Activated T-cell treated with anti-CD3 and anti-CD28 coated beads for 48 hours (primary cell): ENCODE data around the gene DRD3.

Experiments used
- DNase-seq: peaks from one replicate; pipeline ENCODE4 v3.0.0-alpha.2; 2020; ENCODE audit warnings: low read depth

The DRD3 gene

GRCh38 chr3:114179575-114179974 lies 723 bp upstream of the DRD3 start:
- DNase-seq: no peak

- DNase-seq: no peak
Measured at GRCh38 chr3:114176890-114177289, 2.0 kb downstream of the DRD3 start.

DNA sequence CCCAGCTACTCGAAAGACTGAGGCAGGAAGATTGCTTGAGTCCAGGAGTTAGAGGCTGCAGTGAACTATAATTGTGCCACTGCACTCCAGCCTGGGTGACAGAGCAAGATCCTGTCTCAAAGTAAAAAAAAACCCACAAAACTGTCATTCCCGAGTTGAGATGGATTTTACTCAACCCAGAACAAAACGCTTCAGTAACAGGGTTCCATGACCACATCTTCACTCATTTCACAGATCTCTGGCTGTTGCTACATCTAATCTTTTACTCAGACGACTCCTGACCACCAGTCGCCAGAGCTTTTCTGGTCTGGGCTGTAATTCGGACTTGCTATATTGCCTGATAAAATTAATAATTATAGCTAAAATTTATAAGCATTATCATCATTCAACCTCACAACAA lies 2.4 kb downstream of the DRD3 start:
- no peak for DNase-seq

- DNase-seq: no peak
Measured at GRCh38 chr3:114175204-114175987, 3.5 kb downstream of the DRD3 start.

DNA sequence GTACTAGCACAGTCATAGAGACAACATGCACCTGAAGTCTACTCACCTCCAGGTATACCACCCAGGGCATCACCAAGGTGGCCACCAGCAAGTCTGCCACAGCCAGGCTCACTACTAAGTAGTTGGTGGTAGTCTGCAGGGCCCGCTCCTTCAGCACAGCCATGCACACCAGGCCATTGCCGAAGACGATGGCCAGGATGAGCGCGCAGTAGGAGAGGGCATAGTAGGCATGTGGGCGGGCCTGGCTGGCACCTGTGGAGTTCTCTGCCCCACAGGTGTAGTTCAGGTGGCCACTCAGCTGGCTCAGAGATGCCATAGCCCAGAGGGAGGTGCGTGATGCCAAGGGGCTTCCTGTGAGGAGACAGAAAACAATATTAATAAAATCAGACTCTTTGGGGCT lies 7.2 kb downstream of the DRD3 start:
- DNase-seq: no peak

- no peak for DNase-seq
Measured at GRCh38 chr3:114168150-114168549, 10.7 kb downstream of the DRD3 start.

DNA sequence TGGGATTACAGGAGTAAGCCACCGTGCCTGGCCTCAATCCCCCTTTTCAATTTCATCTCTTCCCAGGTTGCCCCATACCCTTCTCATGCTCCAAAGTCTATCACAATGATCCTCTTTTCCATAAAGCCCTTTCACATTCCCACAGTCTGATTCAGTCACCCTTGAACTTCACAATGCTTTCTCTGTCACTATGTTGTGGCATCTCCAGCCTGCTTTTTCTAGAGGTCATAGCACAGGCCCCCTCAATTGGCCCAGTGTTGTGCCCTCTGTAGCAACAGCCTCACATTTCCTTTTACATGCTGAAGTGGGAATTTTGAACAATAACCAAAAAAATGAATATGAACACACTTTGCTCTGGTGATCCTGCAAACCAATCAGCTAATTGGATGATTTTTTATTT lies 21.5 kb downstream of the DRD3 start:
- no peak for DNase-seq

DNA sequence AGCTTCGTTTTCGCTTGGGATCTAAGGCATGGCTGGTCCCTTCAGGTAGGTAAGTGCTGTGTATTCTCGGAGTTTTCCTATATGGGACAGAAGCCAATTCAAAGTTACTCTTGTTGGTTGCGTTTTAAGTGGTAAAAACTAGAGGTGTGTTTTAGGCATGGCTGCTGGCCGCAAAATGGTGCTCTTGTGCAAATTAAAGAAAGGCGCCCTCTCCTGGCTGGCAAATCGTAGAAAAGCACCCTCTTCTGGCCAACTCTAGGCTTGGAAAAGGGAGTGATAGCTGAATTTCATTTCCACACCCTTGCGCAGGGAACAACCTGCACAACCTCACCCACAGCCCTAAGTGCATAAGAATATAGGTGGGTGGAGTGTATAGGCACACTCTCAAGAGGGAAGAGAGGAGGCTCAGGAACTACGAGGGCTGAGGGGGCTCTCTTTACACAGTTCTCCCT lies 23.5 kb downstream of the DRD3 start:
- DNase-seq: peak; percentile 3

- no peak for DNase-seq
Measured at GRCh38 chr3:114154321-114154821, 24.5 kb downstream of the DRD3 start.

GRCh38 chr3:114152519-114153151 lies 26.2 kb downstream of the DRD3 start:
- DNase-seq: peak; percentile 76

DNA sequence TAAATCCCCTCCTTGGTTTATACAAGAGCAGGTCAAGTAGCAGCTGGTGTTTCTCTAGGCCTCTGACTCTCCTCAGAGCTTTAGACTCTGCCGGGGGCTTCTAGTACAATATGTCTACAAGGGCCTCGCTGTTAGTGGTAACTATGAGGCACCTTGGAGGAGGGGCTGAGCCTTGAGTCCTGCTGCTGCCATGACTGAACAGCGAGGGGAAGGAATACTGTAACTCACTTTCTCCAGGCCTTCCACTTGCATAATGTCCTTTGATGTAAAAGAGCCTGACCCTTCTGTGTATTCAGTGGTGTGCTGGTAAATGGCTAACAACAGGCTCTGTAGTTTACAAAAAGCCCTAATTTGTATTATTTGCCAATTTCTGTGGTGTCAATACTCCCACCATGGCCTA lies 27.8 kb downstream of the DRD3 start:
- no peak for DNase-seq

GRCh38 chr3:114147251-114147650 lies 31.6 kb downstream of the DRD3 start:
- DNase-seq: no peak

GRCh38 chr3:114144909-114145688 lies 33.8 kb downstream of the DRD3 start:
- DNase-seq: peak; percentile 42

DNA sequence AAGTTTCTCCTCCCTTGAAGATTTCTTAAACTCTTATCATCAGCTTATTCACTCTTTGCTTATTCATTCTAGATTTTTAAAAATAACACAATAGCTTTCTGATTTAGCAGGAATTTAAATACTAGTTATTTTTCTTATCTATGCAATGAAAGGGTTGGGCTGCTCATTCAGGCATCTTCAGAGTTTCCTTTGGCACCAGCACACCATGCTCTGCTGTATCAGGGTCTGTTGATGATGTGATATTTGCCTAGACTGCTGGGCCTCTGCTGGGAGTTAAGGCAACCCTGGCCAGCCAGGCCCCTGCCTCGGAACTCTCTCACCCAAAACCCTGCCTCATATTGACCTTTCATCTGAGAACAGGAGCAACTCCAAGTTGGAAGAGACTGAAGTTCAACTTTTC lies 35.0 kb downstream of the DRD3 start:
- DNase-seq: no peak

- DNase-seq: no peak
Measured at GRCh38 chr3:114139836-114140235, 39.0 kb downstream of the DRD3 start.

DNA sequence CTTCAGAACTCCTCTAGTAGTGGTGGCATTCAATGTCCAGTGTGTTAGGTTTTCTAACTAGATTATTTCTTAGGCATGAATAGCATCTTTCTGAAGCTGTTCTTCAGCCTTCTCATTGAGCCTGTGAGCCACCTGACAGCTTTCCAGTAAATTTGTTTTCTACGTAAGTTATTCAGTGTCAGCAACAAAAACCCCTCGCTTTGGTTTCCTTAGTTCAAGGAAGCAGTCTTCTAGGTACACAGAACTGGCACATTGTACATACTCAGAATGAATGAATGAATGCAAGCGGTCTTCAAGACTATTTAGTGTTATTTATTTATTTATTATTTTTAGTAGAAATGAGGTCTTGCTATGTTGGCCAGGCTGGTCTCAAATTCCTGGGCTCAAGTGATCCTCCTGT lies 44.9 kb downstream of the DRD3 start:
- no peak for DNase-seq

GRCh38 chr3:114132500-114132899 lies 46.4 kb downstream of the DRD3 start:
- DNase-seq: no peak

DNA sequence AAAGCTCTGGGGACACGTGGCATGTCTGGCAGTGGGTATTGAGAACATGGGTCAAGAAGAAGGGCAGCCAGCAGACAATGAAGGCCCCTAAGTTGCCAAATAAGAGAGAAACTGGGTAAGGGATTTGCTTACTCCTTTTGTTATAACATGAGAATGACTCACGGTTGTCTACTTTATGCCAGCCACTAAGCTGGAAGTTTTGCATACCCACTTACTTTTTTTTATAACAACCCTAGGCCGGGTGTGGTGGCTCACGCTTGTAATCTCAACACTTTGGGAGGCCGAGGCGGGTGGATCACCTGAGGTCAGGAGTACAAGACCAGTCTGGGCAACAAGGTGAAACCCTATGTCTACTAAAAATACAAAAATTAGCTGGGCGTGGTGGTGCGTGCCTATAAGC lies 50.0 kb downstream of the DRD3 start:
- DNase-seq: no peak

DNA sequence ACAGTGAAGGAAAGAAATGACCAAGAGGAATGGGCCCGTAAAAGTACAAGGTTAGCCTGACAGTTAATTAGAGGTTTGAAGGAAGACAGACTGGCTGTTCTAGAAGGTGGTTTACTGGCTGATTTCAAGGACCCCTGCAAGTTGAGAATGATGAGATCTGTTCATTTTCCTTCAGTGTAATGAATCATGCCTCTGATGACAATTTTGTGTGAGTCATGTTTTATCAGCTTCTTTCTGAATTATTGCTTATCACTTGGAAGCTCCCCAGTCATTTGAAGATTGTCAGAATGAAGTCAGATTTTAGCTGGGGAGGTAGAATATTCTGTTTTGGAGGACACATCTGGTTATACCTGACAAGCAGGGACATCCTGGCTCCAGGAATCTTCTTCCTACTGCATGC lies 50.6 kb downstream of the DRD3 start:
- DNase-seq: no peak

GRCh38 chr3:114127517-114127916 lies 51.3 kb downstream of the DRD3 start:
- DNase-seq: no peak

DNA sequence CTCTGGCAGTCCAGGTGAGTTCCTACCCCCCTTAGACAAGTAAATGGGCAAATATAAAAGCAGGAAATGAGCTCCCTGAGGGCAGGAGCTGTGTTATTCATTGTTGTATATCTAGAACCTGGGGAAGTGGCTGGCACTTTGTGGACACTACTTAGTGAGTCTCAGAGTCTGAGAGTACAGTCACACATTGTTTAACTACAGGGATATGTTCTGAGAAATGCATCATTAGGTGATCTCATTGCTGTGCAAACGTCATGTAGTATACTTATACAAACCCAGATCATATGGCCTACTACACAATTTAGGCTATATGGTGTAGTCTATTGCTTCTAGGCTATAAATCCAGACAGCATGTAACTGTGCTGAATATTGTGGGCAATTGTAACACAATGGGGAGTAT lies 52.4 kb downstream of the DRD3 start:
- no peak for DNase-seq

DNA sequence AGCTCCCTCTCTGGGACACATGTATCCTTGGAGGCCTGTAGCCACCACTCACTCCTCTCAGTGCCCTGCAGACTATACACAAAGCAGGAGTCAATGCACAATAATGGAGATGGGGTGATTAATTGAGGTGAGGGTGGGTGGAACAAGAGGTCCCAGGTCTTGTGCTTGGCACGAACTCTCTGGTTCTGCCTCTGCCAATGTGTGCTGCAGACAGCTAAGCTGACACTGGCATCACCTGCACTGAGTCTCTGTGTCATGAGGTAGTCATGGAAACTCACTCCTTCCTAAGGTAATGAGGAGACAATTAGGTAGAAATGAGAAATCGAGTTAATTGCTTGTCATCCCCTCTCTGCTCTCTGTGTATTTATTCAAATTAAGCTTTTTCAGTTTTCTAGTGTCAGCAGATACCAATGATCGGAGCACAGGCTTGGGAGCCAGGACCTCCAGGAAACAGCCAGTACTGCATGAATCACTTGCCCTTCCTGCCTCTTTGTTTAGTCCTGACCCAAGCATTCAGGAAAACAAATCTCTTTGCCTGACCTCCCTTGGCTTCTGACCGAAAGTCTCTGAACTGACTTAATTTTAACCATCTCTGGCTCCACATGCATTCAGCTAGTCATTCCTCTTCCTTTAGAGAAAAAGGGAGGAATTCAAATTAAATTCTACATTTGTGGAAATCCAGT lies 56.7 kb downstream of the DRD3 start:
- DNase-seq: no peak
